Measurements from ENCODE around the gene EIF4E1B.

EIF4E1B gene

GRCh38 chr5:176606032-176606431, 24.4 kb upstream of the EIF4E1B start:
- DNase-seq (ENCODE audit: low spot score) = no peak

DNA sequence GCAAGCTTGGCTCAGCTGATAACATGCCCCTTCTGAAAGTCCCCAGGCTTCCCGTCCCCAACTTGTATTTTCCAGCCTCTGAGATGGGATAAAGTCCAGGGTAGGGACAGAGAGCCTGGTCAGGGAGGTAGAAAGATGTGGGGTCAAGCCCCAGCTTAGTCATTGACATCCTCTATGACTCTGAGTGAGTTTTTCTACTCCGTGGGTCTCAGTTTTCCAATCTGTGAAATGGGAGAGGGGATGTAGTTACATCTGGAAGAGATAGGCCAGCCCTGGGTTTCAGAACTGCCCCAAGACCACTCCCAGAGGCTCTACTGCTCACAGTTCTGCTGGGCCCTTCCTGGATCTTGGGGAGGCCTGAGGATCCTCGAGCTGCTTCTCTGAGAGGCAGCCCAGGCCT, 23.6 kb upstream of the EIF4E1B start:
- DNase-seq (ENCODE audit: low spot score) = no peak

DNA sequence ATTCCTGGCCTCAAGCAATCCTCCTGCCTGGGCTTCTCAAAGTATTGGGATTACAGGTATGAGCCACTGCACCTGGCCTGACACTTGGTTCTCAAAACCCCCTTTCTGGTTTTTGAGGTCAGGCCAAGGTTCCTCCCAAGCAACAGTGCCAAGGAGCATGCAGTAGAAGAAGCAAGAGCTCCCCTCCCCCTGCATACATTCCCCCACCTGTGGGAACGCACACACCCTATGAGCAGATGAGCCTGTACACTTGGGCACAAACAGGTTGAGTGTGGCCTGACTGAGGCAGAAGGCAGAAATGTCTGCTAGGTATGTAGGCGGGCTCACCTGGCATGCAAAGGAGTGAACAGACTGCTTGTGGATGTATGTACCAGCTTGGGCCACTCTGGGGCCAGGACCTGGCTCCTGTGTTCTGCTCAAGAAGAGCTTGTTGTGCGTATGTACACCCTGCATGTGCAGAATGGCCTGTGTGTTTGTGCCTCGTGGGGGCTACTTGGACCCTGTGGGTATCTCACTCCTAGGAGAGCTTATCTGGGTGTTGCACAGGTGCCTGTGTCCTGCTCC, 22.3 kb upstream of the EIF4E1B start:
- no peak for DNase-seq (ENCODE audit: low spot score)

DNA sequence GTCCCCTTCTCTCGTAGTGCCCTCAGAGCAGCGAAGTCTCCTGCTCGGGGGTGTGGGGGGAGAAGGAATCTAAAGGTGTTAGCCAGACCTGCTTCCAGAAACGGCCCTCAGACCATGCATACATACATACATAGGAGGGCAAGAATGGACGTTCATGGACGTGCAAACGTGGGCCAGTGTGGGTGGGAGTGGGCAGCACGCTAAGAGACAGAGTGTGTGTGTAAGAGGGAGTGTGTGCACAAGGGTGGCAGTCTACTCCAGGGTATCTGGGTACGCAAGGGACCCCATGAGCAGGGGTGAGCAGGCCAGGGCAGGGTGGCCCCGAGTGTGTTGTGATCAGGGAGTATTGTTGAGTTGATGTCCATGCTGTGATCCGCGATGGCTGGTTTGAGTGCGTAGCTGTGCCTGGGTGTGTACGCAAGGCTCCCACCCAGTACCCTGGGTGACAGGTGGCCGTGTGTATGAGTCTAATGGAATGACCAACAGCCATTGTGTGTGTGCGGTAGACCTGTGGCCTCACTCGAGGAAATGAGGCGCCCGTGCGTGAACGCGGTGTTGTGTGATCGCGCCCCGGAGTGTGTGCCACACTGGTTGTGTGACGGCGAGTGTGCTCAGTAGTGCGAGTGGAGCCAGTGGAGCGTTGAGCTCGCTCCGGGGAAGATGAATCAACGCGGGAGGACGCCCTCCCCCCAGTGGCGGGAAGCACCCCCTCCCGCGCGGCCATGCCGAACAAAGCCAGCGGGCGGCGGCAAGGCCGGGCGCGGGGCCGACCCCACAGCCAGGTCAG, 21.3 kb upstream of the EIF4E1B start:
- no peak for DNase-seq (ENCODE audit: low spot score)

- DNase-seq (ENCODE audit: low spot score) = peak; percentile 96
These were observed 20.6 kb upstream of the EIF4E1B start, which contains the start of gene GPRIN1 for GRCh38 chr5:176609724-176610434. TSS of gene GPRIN1 (minus strand) at chr5:176610156. CDS start at chr5:176599834, 10,322 bp downstream.

DNA sequence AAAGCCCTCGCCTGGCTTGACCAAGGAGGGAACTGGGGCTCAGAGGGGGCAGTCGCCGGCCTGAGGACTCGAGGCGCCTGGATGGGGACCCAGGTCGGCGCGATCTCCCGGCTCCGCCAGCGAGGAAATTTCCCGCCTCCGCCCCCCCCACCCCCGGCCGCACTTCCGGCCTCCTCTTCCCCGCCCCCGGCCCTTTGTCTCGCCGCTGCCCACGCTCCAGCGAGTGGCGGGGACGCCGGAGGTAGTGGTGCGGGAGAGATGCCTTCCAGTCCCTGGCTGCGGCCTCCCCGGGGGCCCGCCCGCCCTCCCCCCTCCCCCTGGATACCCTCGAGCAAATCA, 20.1 kb upstream of the EIF4E1B start:
- DNase-seq (ENCODE audit: low spot score) = no peak

- peak; percentile 71 for DNase-seq (ENCODE audit: low spot score)
These were observed 19.0 kb upstream of the EIF4E1B start for GRCh38 chr5:176611435-176611834.

DNA sequence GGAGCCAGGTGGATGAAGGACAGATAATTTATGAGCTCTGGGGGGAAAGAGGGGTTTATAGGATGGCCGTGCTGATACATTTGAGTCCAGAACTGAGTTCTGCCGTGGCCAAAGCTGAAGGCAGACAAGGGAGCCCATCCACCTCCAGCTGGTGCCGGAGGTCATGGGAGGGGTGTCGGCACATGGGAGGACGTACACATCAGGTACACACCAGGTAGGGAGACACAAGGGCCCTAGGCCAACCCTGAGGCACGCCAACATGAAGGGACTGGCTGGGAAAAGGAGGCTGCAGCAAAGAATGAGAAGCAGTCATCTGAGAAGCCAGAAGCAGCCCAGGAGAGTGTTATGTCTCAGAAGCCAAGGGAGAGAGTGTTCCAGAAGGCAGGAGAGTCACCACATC, 18.5 kb upstream of the EIF4E1B start:
- DNase-seq (ENCODE audit: low spot score) = no peak

GRCh38 chr5:176612855-176613254, 17.6 kb upstream of the EIF4E1B start:
- no peak for DNase-seq (ENCODE audit: low spot score)

- DNase-seq (ENCODE audit: low spot score) = no peak
These were observed 15.5 kb upstream of the EIF4E1B start for GRCh38 chr5:176614805-176615478.

- no peak for DNase-seq (ENCODE audit: low spot score)
These were observed 14.0 kb upstream of the EIF4E1B start for GRCh38 chr5:176616511-176616910.

- DNase-seq (ENCODE audit: low spot score) = no peak
These were observed 11.7 kb upstream of the EIF4E1B start for GRCh38 chr5:176618783-176619182.

GRCh38 chr5:176619203-176619568, 11.3 kb upstream of the EIF4E1B start:
- DNase-seq (ENCODE audit: low spot score) = peak; percentile 99

- peak; percentile 52 for DNase-seq (ENCODE audit: low spot score)
These were observed 10.7 kb upstream of the EIF4E1B start for GRCh38 chr5:176619569-176620332.

GRCh38 chr5:176620333-176620981, 10.0 kb upstream of the EIF4E1B start:
- DNase-seq (ENCODE audit: low spot score) = peak; percentile 37

DNA sequence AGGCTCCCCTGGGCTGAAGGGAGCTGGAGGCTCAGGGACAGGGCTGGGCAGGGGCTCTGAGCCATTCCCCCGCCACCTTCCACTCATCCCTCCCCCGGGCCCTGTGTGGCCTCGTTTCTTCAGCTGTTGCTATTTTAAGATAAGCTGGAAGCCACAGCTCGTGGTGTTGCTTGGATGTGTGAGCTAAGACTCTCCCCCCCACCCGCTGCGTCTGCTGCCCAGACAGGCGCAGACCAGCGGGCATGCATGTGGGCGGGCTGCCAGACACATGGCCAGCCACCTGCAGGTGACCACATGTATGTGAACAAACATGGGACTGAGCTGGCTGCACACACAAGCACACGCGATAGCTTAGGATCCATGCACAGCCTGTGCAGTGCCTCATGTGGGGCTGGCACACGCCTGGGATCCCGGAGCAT, 8.8 kb upstream of the EIF4E1B start:
- no peak for DNase-seq (ENCODE audit: low spot score)

DNA sequence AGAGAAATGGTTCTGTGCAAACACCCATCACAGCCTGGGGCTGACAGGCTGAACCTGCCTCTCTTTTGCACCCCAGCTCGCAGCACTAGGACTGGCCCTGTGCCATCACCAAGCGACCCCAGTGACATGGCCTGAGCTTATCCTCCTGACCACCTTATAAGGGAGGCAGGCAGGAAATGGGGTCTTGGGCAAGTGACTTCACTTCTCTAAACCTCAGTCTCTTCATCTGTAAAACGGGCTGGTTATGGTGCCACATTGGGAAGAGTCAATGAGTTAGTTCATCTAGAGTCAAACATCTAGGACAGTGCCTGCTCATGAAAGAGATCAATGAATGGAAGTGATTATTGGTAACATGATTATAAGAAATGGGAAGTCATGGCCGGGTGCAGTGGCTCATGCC, 6.3 kb upstream of the EIF4E1B start:
- no peak for DNase-seq (ENCODE audit: low spot score)

DNA sequence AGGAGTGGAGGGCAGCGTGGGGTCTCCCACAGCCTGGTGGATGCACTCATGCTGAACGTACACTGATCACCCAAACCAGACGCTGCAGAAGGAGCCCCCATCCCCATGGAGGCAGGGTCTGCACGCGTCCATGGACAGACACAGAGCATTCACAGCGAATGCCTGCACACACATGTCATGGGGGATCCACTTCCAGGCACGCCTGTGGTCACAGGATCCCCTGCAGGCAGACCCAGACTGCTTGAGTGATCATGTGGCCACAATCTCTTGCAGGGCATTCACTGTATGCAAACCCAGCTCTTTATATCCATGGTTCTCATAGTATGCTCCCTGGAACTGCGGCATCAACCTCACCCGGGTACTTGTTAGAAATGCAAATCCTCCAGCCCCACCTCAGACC, 5.5 kb upstream of the EIF4E1B start:
- no peak for DNase-seq (ENCODE audit: low spot score)

- DNase-seq (ENCODE audit: low spot score) = no peak
These were observed 5.0 kb upstream of the EIF4E1B start for GRCh38 chr5:176625512-176625911.

DNA sequence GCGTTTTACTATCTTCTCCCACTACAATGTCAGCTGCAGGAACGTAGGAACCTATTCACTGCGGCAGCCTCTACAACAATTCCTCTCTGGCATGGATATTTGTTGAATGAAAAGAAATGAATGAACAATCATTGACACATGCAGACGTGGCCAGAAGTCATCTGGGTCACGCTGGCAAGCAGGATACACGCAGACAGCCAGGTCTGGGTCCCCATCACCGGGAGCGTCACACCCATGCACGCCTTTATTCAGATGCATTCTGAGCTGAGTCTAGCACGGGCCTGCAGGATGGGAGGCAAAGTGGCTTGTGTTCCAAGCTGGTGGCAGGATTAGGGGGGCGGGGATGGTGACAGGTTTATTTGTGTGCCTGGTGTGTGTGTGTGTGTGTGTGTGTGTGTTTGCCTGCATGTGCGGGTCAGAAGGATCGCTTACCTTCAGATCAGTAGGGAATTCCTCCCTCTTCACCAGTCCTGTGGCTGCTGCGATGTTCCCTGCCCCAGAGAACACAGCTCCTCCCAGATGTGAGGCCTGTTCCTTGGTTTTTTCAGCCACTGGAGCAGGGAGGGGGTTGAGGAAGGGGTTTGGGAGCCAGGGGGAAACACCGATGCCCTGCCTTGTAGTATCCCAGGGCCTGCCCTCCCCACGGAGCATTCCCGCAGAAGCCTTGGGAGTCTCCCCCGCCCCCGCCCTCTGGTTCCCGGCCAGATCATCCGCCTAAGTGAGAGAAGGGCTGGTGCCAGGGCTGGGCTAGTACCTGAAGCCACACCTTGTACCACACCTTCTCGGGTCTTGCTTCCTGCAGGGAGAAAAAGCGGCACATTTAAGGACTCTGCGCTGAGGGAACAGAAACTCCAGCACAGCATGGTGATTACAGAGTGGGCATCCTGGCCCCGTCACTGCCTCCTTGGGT, 4.3 kb upstream of the EIF4E1B start:
- peak; percentile 39 for DNase-seq (ENCODE audit: low spot score)

Data from iPS-NIHi11 (cell line).